Stimulated activated CD4-positive, alpha-beta T cell treated with anti-CD3 and anti-CD28 coated beads, Interleukin-12 subunit alpha, Interleukin-12 subunit beta, amount 100 ng/mL, for 48 hours (primary cell): ENCODE data around the gene CCL16.

Experiments used
- DNase-seq, 3 donors: peaks; one replicate each; pipeline ENCODE4 v3.0.0-alpha.2; 2020; ENCODE audit warnings: low read depth in 2 of 3, low spot score in 1 of 3

Gene CCL16

GRCh38 chr17:35986643-35987042 lies 5.3 kb upstream of the CCL16 start, which contains the start of gene CCL14:
Gene CCL14 (minus strand): TSS chr17:35986729. CDS start chr17:35986649, 80 bp downstream.
- DNase-seq = no peak

- DNase-seq = no peak
Observed at GRCh38 chr17:35984140-35984539, 2.8 kb upstream of the CCL16 start.

DNA sequence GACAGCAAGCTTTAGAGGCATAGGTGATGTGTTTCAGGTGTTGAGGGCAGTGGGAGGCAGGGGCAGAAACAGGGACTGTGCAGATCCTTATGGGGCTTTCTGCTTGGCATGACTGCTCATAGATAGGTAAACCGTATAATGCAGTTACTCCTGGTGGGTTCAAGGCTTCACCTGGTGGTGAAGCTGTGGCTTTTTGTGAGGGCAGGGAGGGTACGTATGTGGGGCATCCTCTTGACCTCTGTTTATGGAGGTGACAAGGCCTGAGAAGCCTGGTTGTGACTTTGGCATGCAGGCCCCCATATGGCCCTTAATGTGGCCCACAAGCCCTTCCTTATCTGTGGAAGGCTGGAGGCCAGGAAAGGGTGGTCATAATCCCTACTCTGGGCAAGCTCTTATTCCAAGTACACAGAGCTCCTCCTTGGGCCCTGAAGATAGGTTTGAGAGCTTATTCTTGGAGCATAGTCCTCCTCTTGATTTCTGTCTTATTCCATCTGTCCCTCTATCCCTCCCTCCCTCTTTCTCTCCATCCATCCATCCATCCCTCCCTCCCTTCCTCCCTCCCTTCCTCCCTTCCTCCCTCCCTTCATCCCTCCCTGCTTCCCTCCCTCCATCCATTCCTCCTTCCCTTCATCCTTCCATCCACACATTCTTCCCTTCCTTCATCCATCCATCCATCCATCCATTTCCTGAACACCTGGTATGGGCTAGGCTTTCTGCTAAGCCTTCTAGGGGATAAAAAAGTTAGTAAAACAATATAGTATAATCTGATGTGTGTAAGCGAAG lies 1.3 kb upstream of the CCL16 start:
- DNase-seq = no peak

DNA sequence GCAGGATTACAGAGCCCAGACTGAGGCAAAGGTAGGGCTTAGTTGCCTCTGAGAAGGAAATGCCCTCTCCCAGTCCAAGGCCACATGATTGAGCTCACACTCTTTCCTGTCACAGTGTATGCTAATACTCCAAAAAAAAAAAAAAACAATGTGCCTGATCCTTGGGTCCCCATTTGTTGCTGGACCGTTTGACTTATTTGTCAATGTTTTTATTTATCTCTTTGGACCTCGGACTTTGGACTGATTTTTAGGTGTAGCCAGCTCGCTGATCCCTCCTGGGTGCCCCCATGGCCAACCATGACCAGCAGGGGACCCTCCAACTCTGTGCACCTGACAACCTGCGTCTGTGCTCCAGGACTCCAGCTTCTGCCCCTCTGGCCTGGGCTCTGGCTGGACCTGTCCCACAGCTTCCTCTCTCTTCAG lies 622 bp upstream of the CCL16 start:
- DNase-seq = no peak

DNA sequence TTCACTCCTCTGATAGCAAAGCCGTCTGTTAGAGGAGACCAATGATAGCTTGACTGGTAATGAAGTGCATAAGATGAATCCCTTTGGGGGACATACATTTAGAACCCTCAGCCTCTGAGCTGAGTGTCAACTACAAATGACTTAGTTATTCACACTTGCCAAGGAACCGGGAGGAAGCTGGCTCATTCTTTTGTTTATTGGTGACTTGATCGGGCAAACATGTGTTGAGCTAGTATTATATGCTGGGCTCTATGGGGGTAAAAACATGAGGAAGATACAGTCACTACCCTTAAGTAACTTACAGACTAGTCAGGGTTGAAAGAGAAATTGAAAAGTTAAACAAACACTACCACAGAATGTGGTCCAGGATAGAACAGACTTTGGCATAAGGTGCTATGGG lies 3.0 kb downstream of the CCL16 start:
- no peak for DNase-seq

DNA sequence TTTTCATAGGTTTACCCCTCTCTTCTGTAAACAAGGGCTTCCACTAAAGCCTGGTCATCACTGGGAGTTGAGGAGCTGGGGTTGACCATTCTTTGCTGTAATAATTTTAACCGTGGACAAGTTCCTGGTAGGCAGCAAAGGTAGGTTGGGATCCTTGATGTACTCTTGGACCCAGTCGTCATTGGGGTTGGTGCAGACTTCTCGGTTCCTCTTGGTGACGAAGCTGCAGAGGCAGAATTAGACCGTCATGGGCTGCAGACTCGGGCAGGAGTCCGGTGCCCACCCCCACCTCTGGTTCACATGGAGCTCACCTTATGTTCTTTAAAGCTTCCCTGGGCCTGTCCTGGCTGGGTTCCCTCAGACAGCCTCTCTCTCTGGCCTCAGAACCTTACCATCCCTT lies 3.8 kb downstream of the CCL16 start:
- DNase-seq = no peak

- DNase-seq = no peak
Observed at GRCh38 chr17:35973333-35974260, 7.7 kb downstream of the CCL16 start.

- no peak for DNase-seq
Observed at GRCh38 chr17:35972945-35973332, 8.4 kb downstream of the CCL16 start.

GRCh38 chr17:35972535-35972934 lies 8.8 kb downstream of the CCL16 start:
- DNase-seq = no peak

GRCh38 chr17:35972066-35972465 lies 9.2 kb downstream of the CCL16 start:
- DNase-seq = no peak

DNA sequence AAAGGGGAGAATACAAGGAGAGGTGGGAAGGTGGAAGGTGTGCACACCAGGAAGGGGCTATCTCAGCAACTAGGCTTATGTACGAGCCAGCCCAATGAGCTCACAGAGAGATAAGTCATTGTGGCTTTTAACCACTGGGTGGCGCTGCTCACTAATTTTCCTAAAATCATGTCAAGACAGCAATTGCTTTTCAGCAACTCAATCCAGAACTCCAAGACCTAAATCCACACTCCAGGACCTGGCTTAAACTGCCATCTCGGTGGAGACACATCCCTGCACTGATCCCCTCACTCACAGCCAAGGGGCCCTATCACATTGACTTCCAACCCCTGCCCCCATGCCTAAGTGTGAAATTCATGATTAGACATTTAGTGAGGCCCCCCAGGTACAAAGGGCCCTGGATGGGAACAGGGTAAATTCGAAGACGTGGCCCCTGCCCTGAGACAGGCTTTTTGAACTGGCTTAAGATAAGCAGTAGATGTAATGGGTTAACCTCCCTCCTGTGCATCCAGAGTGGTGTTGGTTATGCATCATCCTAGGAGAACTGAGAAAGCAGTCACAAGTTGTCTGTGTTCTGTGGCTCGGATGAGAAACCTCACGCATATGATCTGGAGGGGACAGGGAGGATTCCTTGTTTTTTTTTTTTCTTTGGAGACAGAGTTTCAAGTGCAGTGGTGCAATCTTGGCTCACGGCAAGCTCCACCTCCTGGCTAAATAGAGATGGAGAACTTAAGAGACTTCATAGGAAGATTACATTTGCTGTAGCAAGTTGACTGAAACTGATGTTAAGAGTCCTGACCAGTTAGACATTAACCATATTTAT lies 11.5 kb downstream of the CCL16 start:
- DNase-seq = peak; percentile 44 to 79 (median 57)

DNA sequence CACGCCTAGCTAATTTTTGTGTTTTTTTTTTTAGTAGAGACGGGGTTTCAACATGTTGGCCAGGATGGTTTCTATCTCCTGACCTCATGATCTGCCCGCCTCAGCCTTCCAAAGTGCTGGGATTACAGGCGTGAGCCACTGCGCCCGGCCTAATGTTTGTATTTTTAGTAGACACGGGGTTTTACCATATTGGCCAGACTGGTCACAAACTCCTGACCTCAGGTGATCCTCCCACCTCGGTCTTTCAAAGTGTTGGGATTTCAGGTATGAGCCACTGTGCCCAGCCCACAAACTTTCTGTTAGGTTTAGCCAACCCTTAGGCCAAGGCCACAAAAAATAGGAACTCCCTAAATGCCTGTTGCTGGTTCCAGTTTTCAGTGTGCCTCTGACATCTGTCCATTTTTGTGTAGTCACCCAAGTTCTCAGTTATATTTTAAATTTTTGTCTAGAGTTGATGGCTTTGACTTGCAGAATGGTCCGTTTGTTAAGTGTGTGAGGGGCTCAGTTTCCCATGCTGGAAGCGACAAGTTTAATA lies 12.7 kb downstream of the CCL16 start:
- no peak for DNase-seq

DNA sequence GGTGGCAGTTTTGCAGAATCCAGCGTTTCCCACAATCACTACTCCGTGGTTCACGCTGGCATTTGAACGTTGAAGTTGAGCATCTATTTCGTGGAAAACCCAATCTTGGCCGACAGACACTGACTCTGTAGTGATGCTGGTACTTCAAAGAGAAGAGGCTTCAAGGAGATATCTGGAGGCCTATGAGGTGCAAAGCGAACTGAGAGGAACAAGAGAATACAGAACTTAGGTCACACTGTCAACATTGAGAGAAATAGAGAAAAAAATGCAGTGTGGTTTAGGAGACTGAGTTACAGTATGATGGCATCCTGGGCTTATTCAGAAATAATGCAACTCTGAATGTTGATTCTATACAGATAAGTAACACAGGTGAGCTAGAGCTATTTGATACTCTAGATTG lies 16.0 kb downstream of the CCL16 start:
- no peak for DNase-seq

DNA sequence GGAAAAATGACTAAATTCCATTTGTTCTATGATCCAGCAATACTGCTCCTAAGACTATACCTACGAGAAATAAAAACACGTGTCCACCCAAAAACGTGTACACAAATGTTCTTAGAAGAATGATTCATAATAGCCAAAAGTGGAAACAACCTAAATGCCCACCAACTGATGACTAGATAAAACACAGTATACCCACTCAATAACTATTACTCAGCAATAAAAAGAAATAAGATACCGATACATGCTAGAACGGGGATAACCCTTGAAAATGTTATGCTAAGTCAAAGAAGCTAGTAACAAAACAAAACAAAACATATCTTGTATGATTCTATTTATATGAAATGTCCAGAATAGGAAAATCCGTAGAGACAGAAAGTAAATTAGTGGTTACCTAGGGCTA lies 17.6 kb downstream of the CCL16 start:
- no peak for DNase-seq

DNA sequence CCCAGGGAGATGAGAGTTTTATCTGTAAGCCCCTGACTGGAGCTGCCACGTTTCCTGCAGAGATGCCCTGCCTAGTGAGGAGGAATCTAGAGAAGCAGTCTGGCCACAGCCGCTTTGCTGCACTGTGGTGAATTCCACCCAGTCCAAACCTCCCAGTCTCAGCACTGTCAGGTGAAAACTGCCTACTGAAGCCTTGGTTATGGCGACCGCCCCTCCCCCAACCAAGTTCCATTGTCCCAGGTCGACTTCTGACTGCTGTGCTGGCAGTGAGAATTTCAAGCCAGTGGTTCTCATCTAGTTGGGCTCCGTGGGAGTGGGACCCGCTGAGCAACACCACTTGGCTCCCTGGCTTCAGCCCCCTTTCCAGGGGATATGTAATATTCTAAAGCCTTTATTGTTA lies 27.6 kb downstream of the CCL16 start:
- no peak for DNase-seq

DNA sequence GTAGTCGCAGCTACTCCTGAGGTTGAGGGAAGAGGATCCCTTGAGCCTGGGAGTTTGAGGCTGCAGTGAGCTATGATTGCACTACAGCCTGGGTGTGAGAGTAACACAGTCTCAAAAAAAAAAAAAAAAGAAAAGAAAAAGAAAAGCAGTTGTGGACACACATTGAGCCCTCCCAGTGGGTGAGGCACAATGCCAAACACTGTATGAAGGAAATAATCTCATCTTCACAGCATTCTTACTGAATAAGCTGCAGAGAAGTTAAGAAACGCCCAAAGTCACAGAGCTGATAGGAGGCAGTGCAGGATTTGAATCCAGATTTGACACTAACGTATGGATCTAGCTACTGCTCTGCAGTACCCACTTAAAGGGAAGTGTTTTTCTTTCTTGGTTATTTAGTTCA lies 31.9 kb downstream of the CCL16 start:
- DNase-seq = no peak

DNA sequence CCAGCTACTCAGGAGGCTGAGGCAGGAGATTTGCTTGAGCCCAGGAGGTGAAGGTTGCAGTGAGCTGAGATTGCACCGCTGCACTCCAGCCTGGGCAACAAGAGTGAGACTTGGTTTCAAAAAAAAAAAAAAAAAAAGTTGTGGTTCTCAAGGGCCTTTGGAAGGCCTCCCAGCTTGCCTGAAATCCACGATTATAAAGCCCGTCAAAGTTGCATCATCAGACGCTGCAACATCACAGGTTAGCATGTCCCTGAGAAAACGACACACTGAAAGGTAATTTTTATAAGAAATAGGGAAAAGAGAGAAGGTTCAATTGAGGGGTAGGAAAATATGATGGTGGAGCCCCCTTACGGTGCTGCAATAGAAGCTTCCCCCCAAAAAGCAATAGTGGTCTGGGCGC lies 33.2 kb downstream of the CCL16 start:
- DNase-seq = no peak

- DNase-seq = peak in 2 of 3 donors; percentile 16 to 42
Observed at GRCh38 chr17:35947156-35947585, 34.1 kb downstream of the CCL16 start.

- no peak for DNase-seq
Observed at GRCh38 chr17:35944151-35944550, 37.1 kb downstream of the CCL16 start.

GRCh38 chr17:35943537-35943936 lies 37.8 kb downstream of the CCL16 start, which contains the start of gene LYZL6:
Gene LYZL6 (minus strand): TSS chr17:35943713. CDS start chr17:35939356, 4,357 bp downstream.
- DNase-seq = no peak
